Pericardium fibroblast (primary cell): ENCODE measurements around the gene TSNAXIP1. TPM values are rescaled to one million over a fixed set of nuclear protein-coding genes. Genes with fewer than 3 reads are reported as not detected.

Experiments used
- total RNA-seq: library from RNA; depleted of rRNA; stranded (reverse); fragments of >200 nt; gene quantifications from 2 replicates; pipeline ENCODE4 v1.2.3, GENCODE V29; 2015

The TSNAXIP1 gene, protein sequence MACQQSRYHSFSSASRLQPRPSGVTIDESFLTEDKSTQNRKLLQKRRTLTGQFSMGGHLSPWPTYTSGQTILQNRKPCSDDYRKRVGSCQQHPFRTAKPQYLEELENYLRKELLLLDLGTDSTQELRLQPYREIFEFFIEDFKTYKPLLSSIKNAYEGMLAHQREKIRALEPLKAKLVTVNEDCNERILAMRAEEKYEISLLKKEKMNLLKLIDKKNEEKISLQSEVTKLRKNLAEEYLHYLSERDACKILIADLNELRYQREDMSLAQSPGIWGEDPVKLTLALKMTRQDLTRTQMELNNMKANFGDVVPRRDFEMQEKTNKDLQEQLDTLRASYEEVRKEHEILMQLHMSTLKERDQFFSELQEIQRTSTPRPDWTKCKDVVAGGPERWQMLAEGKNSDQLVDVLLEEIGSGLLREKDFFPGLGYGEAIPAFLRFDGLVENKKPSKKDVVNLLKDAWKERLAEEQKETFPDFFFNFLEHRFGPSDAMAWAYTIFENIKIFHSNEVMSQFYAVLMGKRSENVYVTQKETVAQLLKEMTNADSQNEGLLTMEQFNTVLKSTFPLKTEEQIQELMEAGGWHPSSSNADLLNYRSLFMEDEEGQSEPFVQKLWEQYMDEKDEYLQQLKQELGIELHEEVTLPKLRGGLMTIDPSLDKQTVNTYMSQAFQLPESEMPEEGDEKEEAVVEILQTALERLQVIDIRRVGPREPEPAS
- 0.26 and 0.58 TPM in 2 replicates for total RNA-seq

DNA sequence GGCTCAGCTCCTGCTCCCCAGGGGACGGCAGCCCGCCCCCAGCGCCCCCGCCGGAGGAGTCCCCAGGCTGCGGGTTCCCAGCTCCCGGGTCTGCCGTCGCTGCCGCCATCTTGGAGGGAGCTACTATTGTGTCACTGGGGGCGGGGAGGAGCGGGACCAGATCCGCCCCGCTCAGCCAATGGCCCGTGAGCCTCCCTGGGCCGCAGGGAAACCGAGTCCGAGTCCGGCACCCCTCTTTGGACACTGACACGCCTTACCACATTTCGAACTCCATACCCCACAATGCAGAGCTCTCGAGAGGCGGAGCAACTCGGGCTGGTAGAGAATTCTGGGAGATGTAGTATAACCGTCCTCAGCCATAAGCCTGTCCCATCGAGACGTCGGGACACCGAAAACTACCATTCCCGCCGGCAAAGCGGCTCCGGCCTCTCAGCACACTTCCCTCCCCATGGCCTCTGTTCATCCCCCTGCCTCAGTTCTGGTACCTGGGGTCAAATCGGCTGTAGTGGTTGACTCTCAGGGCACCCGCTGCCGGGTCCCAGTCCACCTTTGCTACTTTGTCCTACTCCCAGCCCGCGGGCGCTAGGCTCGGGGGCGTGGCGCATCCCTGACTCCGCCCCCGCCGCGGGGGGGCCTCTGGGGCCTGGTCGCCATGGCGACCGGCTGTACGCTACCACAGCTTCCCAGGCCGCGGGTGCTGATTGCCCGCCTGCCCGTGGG, at the start of gene TSNAXIP1, which contains the start of gene RANBP10:
Gene TSNAXIP1 (plus strand): TSS at position 462 of the 720 bp plus-strand sequence. CDS start 261 bp downstream, outside the sequence.
Gene RANBP10 (minus strand): TSS at position 133 of the 720 bp plus-strand sequence. CDS start 24 bp downstream, at position 109.

DNA sequence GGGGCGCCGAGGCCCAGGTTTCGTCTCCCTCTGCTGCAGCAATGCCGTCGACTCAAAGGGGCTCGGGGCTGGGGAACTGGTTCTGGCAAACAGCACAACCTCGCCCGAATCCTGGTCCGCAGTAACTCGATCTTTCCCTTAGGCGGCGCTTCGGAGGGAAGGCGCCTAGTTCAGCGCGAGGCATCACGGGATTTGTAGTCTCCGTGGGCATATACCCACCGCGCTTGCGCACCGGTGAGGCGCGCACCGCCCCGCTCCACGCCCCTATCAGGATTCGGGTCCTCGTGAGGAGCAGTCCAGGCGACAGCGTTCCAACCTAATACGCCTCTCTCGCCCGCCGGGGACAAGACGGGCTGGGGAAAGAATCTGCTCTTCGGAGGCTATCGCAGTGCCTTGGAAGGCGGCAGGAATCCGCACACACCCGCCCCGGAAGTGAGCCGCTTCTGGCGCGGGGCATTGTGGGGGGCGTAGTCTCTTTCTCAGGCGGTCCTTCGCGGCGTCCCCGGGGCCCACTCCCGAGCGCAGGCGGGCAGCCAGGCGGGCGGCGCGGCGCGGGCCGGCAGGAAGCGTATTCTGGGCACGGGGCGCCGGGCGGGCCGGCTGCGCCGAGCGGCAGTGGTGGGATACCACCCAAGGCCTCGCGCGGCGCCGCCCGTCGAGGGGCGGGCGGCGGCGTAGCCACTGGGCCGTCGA, 35.3 kb downstream of the TSNAXIP1 start, which contains the start of gene THAP11:
Gene THAP11 (plus strand): TSS at position 505 of the 693 bp plus-strand sequence. CDS start 235 bp downstream, outside the sequence.

DNA sequence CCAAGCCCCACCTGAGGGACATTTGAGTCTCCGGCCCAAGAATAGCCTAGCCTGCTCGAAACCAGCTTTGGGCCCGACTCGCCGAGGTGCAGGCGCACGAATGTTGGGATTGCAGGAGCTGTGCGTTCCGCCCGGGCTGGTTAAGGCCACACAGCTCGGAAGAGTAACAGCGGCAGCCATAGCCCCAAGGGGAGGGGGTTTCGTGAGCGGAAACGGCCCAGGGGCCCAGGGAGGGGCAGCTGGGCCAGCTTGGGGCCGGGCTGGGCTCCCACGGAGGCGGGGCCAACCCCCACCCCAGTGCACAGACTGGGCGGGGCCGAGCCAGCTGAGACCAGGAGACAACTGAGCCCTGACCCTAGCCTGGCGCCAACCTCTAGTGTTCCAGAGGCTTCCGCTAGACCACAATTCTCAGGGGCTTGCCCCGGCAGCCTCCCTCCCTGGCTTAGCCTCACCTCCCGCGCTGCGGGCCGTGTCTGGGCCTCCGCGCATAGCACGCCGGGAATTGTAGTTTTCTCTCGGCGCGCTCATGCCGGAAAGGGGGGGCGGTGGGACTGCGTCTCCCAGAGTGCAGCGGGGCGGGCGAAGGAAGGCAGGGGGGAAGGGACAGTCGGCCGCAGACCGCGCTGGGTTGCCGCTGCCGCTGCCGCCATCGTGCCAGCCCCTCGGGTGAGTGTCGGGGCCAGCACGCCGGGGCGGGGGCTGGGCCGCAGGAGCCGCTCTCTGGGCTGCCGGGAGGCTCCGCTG, 39.8 kb downstream of the TSNAXIP1 start, which contains the start of gene NUTF2:
Gene NUTF2 (plus strand): TSS at position 614 of the 744 bp plus-strand sequence. CDS start 18,198 bp downstream, outside the sequence.

DNA sequence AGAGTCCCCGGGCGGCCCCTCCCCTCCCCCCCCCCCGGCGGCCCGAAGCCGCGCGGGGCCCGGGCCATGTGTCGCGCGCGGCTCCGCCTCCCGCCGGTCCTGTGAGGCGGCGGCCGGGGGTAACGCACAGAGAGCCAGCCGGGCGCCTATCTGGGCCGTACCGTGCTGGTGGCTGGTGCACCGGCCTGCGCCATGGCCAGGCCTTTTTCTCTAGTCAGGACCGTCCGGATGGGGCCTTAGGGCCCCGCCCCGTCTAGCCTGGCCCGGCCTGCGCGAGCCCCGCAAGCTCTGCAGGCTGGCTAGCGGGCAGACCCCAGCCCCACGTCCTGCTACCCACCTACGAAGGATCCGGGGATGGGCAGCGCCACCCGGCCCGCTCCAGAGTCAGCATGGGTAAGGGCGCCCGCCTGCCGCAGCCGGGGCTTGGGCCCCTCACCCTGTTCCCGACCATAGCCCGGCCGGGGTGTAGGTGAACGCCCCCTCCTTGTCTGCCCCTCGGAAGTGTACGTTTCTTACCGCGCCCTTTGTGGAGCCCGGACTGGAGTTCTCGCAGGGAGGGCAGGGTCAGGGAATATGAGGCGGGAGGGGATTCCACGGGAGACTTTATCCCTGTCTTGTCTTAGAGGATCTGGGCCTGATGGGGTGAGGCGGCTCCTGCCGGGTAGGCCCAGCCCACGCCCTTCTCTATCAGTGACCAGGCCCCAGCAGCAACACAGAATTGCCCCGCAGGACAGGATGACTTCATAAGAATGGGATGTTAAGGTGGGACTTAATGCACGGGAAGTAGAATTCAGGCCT, 40.6 kb downstream of the TSNAXIP1 start, which contains the start of gene CENPT:
Gene CENPT (minus strand): TSS at position 630 of the 798 bp plus-strand sequence. CDS start 13,834 bp downstream, outside the sequence.

DNA sequence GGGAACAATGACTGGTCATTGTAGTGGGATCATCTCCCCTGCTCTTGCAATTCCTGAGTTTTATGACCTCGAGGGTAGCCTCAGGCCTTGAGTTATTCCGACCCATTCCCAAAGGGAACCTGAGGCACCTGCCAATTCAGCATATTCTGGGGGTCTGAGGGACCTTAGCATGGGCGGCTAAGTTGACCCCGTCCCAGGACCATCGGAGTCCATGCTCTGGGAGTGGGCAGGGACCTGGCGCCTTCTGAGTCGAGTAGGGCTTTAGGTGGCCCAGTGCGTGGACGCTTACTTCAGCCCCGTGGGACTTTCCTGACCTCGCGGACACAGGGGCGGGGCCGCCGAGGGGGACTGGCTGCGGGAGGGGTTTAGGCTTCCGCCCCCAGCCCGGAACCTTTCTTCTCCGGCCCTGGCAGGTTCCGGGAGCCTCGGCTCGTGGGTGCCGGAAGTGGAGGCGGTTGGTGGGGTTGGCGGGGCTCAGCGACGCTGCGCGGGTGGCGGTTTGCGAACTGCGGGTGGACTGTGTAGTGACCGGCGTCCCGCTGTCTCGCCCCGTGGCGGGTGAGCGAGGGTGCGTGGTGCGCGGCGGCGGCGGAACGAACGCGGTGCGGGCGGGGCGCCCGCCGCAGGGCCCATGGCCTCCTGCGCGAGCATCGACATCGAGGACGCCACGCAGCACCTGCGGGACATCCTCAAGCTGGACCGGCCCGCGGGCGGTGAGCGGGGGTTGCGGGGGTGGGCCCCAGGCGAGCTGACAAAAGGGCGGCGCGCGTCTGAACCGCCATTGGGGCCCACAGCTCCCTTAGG, 66.1 kb downstream of the TSNAXIP1 start, which contains the start of gene EDC4:
Gene EDC4 (plus strand): TSS at position 422 of the 804 bp plus-strand sequence. CDS start 210 bp downstream, at position 632.

Other genes with a start within 250 kb of the TSNAXIP1 start
- 13.1 and 17.8 TPM in 2 replicates for gene CTCF, start 244.4 kb upstream of the TSNAXIP1 start, total RNA-seq
- gene CARMIL2, start 161.7 kb upstream of the TSNAXIP1 start, total RNA-seq = 9.8 TPM in 1 of 2 replicates, not detected in the other
- 17.4 and 24.3 TPM in 2 replicates for gene ACD, start 146.6 kb upstream of the TSNAXIP1 start, total RNA-seq
- gene PARD6A, start 145.9 kb upstream of the TSNAXIP1 start, total RNA-seq = 1.5 TPM in 1 of 2 replicates, not detected in the other
- gene ENKD1, start 140.1 kb upstream of the TSNAXIP1 start, total RNA-seq = 15.5 and 16.0 TPM in 2 replicates
- 2.0 and 10.3 TPM in 2 replicates for gene C16orf86, start 140.1 kb upstream of the TSNAXIP1 start, total RNA-seq
- gene GFOD2, start 87.6 kb upstream of the TSNAXIP1 start, total RNA-seq = 6.5 and 8.5 TPM in 2 replicates
- 5.0 and 5.2 TPM in 2 replicates for gene RANBP10, start 329 bp upstream of the TSNAXIP1 start, total RNA-seq
- 39.7 and 52.5 TPM in 2 replicates for gene THAP11, start 35.4 kb downstream of the TSNAXIP1 start, total RNA-seq
- gene NUTF2, start 40.0 kb downstream of the TSNAXIP1 start, total RNA-seq = 193 and 272 TPM in 2 replicates
- gene CENPT, start 40.8 kb downstream of the TSNAXIP1 start, total RNA-seq = 32.6 and 32.7 TPM in 2 replicates
- gene EDC4, start 66.2 kb downstream of the TSNAXIP1 start, total RNA-seq = 37.6 TPM in 2 replicates
- gene NRN1L, start 78.0 kb downstream of the TSNAXIP1 start, total RNA-seq = 0.47 and 0.77 TPM in 2 replicates
- 13.1 and 15.5 TPM in 2 replicates for gene PSKH1, start 86.4 kb downstream of the TSNAXIP1 start, total RNA-seq
- 0.34 TPM in 1 of 2 replicates, not detected in the other for gene CTRL, start 125.0 kb downstream of the TSNAXIP1 start, total RNA-seq
- gene PSMB10, start 130.0 kb downstream of the TSNAXIP1 start, total RNA-seq = 28.0 and 38.6 TPM in 2 replicates
- 7.1 and 10.5 TPM in 2 replicates for gene LCAT, start 137.2 kb downstream of the TSNAXIP1 start, total RNA-seq
- gene SLC12A4, start 161.7 kb downstream of the TSNAXIP1 start, total RNA-seq = 29.1 and 50.4 TPM in 2 replicates
- gene DPEP3, start 173.6 kb downstream of the TSNAXIP1 start, total RNA-seq = not detected in 2 replicates
- gene DPEP2, start 192.6 kb downstream of the TSNAXIP1 start, total RNA-seq = not detected in 2 replicates
- not detected in 2 replicates for gene DPEP2NB, start 209.0 kb downstream of the TSNAXIP1 start, total RNA-seq
- gene DDX28, start 216.3 kb downstream of the TSNAXIP1 start, total RNA-seq = 3.3 and 6.6 TPM in 2 replicates
- gene DUS2, start 216.4 kb downstream of the TSNAXIP1 start, total RNA-seq = 8.9 and 10.0 TPM in 2 replicates